HG02642 (cell line): ENCODE results near the gene NDUFC2.
"Not testable (repeated sequence)": the region's sequence is repeated elsewhere in the genome, so short reads cannot be mapped to it uniquely, and the experiment has no call there.

ENCODE experiments used
- ATAC-seq: cut with Tn5 transposase; IDR thresholded peaks from one replicate; pipeline ENCODE4 v1.9.1; 2021; ENCODE audit warnings: mild to moderate bottlenecking; ENCODE audit not compliant: unreplicated experiment, poor library complexity

The NDUFC2 gene

DNA sequence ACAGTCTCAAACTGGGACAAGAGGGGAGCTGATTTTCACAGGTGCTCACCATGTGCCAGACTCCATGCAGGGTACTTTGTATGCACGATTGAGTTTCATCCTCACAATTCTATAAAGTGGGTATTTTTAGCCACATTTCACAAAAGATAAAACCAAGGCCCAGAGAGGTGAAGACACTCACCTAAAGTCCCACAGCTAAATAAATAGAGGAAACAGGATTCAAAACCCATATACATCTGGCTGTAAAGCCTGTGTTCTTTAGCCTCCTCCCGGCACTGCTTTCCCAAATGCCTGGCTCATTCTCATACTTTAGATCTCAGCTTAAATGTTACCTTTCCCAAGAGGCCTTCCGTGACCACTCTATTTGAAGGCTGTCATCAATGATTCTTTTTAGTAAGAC lies 43.3 kb downstream of the NDUFC2 start:
- no peak for ATAC-seq

DNA sequence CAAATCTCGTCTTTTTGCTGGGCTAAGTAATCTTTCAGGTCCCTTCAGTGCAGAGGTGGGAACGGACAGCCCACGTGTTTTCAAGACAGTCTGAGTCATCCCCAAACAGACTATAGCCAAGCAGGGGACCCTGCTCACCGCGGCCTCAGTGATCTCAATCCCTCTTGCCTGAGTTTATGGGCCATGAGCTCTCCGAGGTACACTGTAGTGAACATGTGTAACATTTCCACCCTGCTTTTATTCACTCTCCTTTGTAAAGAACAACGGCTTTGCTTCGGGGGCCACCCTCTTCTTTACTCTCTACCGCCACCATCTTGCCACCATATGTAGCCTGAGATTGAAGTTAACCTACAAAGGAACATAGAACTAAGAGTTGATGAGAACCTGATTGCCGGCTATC lies 45.0 kb downstream of the NDUFC2 start:
- no peak for ATAC-seq

DNA sequence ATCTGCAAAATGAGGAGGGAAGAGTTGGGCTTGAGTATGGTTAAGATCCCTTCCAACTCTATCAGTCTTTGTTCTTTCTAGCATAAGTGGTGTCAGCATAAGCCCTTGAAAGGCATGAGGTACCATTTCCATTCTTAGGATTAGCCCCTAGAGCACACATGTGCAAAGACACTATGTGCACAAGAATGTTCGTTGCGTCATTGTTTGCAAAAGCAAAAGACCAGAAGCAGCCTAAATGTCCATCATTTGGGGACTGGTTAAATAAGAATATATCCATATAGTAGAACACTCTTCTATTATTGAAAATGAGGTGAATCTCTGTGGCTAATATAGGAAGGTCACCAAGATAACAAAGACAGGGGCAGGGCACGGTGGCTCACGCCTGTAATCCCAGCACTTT lies 46.6 kb downstream of the NDUFC2 start:
- ATAC-seq, result no peak

DNA sequence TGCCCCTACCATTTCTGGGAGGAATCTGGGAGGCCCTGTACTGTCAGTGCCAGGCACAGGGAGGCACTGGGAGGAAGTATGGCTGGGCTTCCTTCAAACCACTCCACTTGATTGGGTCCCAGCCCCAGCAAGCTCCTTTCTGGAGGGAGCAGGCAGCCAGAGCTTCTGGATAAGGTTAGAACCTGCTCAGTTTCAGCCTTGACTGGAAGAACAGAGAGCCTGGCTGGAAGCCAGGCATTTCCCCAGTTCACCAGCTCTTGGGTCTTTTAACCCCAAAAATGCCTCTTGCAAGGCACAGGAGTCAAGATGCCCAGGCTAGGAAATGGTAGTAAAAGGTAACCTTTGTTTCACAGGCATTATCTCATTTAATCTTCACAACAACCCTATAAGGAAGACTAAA lies 47.6 kb downstream of the NDUFC2 start:
- ATAC-seq, result no peak

GRCh38 chr11:78031629-78032028 lies 48.0 kb downstream of the NDUFC2 start:
- peak; percentile 74 for ATAC-seq

DNA sequence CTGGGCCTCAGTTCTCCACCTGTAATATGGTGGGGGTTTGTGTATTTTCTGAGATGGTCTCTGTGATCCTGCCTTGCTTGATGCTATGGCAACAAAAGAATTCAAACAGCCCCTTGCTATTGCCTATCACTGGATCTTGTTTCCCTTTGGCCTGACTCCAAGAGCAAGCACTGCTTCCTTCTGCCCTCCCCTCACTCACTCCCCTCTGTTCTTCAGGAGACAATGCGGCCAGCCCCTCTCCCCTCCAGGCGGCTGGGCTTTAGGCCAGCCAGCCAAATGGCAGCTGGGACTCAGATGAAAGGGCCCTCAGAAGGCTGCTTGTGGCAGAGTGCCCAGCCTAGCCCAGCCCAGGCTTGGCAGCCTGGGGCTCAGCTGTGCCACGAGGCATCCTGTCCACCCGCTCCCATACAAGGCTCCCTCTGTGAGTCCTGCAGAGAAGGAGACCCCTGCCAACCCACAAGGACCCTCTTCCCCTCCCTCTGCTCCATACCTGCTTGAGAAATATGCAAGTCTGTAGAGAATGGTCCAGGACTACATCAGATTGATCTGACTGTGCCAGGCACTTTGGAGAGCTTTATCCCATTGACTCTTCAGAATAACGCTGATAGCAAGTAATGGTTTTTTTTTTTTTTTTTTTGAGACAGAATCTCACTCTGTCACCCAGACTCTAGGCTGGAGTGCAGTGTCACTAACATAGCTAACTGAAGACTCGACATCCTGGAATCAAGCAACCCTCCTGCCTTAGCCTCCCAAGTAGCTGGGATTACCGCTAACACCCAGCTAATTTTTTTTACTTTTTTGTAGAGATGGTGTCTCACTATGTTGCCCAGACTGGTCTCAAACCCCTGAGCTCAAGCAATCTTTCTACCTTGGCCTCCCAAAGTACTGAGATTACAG lies 49.0 kb downstream of the NDUFC2 start:
- ATAC-seq, result no peak

GRCh38 chr11:78028423-78028822 lies 51.2 kb downstream of the NDUFC2 start:
- not testable (repeated sequence) for ATAC-seq

- ATAC-seq, result no peak
These were observed 51.9 kb downstream of the NDUFC2 start for GRCh38 chr11:78027759-78028158.

GRCh38 chr11:78025378-78025777 lies 54.3 kb downstream of the NDUFC2 start:
- no peak for ATAC-seq

DNA sequence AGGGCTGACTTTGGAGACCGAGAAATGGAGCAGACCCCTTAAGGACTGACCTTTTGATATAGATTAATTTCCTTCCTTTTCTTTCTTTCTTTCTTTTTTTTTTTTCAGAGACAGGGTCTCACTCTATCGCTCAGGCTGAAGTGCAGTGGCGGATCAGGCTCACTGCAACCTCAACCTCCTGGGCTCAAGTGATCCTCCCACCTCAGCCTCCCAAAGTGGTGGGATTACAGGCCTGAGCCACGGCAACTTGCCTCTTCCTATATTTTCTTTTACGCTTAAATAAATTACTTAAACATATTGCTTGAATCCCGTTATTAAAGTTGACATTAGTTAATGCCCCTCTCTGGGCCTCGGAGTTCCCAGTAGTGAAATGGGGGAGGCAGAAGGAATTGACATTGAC lies 56.2 kb downstream of the NDUFC2 start:
- ATAC-seq, result no peak

DNA sequence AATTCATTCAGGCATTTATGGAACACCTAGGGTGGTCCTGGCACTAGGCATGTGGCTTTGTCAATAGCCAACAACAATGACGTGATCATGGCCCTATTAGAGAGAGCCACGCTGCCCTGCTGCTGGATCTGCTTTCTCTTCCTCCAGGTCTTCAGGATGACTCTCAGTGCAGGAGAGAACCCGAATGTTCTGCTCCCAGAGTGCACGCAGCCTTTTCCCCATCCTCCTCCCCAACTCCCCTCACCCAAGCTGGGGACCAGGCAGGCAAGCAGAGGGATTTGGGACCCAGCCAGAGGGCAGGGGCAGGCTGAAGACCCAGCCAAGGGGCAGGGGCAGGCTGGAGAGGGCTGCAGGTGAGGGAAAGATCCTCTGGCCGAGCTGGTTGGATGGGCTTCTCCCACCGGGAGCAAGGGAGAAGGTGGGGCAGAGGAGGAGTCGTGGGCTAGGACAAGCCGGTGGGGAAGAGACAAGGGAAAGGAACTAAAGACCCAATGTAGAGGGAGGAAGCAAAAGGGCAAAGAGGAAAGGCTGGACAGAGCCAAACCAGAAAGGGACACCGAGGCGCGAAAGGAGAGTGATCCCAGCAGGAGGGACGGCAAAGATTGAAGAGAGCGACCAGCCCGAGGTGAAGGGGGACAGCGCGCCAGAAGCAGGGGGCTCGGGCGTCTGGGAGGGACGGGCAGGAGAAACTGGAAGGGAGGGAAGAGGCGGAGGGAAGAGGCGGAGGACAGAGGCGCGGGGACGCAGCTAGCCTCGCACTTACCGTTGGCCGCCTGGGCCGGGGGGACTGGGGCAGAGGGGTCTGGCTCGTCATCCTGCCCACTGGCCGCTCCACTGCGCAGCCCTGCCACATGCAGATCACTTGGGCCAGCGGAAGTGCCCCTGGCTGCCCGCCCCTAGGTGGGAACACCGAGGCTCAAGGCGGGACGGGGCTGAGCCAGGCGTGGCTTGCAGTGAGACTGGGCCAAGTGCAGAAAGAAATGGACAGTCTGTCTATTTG lies 57.0 kb downstream of the NDUFC2 start, which contains the start of gene KCTD14:
Gene KCTD14, minus strand, starts transcription at position 880 of the 1,000 bp plus-strand sequence. Its CDS starts 27 bp downstream, at position 853.
- no peak for ATAC-seq

DNA sequence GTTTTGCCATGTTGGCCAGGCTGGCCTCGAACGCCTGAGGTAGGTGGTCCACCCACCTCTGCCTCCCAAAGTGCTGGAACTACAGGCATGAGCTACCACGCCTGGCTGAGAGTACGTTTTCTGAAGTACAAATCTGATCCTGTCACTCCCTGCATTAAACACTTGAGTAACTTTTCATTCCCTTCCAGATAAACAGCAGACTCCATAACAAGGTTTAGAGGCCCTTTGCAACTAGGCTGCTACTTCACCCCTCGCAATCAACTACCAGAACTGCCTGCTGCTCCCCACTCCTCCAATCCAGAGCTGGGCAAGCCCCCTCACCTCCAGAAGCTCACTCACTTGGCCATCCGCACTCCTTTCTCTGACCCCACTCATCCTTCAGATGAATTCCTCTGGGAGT lies 58.1 kb downstream of the NDUFC2 start:
- no peak for ATAC-seq

DNA sequence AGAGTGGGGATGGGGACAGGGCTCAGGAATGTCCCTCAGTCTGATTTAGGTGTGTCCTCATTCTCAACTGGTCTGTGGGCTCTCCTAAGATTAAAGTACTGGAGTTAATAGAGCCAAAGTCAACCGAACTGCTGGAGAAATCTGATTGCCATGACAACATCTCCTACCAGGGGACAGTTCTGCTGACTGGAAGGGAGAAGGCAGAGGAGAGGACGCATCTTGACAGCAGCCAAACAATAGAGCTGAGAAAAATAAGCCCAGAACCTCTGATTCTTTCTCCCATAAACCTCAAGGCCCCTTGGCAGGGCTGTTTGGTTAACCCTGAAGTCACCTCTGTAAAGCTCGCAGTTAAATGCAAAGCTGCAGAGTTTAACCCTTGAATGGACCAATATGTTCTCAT lies 59.4 kb downstream of the NDUFC2 start:
- no peak for ATAC-seq

DNA sequence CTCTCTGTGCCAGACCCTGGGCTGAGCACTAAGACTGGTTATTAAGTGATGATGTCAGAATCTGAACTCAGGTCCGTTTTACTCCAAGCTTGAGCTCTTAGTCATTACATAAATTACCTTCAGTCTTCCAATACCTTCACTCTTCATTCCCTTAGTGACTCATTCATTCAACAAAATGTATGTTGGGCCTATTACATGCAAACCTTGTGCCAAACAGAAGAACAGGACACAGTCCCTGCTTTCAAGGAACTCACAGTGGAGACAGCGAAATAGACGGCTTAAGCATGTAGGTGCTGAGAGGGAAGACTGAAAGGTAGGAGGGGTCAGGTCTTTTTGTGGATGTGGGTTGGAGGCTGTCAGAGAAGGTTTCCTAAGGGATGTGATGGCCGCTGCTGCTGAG lies 59.9 kb downstream of the NDUFC2 start:
- ATAC-seq, result no peak
